ENCODE data around the gene SOST.

DNA sequence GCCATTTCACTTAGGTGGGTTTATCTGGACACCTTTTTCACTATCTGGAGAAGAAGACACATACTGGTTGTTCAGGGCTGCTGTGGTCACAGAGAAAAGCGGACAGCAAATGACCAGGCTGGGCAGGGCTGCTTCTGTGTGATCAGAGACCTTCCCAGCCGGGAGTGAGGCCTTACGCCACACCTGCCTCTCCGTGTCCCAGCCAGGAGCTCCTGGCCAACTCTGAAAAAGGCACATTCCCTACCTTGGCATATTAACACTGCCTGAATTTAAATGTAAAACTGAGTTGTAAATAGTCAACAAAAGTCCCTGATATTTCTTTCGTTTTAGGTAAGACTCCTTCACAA, 9.1 kb upstream of the SOST start:
- TF ChIP-seq, protein P1, sequence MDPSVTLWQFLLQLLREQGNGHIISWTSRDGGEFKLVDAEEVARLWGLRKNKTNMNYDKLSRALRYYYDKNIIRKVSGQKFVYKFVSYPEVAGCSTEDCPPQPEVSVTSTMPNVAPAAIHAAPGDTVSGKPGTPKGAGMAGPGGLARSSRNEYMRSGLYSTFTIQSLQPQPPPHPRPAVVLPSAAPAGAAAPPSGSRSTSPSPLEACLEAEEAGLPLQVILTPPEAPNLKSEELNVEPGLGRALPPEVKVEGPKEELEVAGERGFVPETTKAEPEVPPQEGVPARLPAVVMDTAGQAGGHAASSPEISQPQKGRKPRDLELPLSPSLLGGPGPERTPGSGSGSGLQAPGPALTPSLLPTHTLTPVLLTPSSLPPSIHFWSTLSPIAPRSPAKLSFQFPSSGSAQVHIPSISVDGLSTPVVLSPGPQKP (IDR thresholded peaks at IDR 0.05; ENCODE audit: low read depth, low read length): no peak
- TF ChIP-seq, protein P2, sequence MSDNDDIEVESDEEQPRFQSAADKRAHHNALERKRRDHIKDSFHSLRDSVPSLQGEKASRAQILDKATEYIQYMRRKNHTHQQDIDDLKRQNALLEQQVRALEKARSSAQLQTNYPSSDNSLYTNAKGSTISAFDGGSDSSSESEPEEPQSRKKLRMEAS (IDR thresholded peaks at IDR 0.05): no peak
- TF ChIP-seq, protein P3, sequence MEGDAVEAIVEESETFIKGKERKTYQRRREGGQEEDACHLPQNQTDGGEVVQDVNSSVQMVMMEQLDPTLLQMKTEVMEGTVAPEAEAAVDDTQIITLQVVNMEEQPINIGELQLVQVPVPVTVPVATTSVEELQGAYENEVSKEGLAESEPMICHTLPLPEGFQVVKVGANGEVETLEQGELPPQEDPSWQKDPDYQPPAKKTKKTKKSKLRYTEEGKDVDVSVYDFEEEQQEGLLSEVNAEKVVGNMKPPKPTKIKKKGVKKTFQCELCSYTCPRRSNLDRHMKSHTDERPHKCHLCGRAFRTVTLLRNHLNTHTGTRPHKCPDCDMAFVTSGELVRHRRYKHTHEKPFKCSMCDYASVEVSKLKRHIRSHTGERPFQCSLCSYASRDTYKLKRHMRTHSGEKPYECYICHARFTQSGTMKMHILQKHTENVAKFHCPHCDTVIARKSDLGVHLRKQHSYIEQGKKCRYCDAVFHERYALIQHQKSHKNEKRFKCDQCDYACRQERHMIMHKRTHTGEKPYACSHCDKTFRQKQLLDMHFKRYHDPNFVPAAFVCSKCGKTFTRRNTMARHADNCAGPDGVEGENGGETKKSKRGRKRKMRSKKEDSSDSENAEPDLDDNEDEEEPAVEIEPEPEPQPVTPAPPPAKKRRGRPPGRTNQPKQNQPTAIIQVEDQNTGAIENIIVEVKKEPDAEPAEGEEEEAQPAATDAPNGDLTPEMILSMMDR (IDR thresholded peaks at IDR 0.05): no peak
- TF ChIP-seq SREBF2 (IDR thresholded peaks at IDR 0.05) (no peak), CBX8 (IDR thresholded peaks at IDR 0.05) (no peak), POLR2A (IDR thresholded peaks at IDR 0.05; ENCODE audit: low read length) (no peak), CHD4 (IDR thresholded peaks at IDR 0.05; ENCODE audit: borderline replicate concordance) (no peak), HOXA7 (CRISPR knock-in tag; IDR thresholded peaks at IDR 0.05) (no peak)
